Mesothelial cell of epicardium (in vitro differentiated cells): ENCODE results near the gene P2RY14. TPM values are rescaled to one million over a fixed set of nuclear protein-coding genes. Genes with fewer than 3 reads are reported as not detected.

ENCODE experiments used
- DNase-seq, 2 experiments: peaks; one replicate each; pipeline ENCODE4 v3.0.0; 2021; ENCODE audit warnings: low spot score in 2 of 2; ENCODE audit not compliant: unreplicated experiment in 2 of 2
- H3K27ac Mint-ChIP-seq: 2 replicates; pipeline ENCODE4 v1.8.0; 2021; ENCODE audit warnings: mixed read lengths
- H3K27me3 Mint-ChIP-seq: 2 replicates; pipeline ENCODE4 v1.8.0; 2021; ENCODE audit warnings: low read depth, mixed read lengths
- H3K36me3 Mint-ChIP-seq: 2 replicates; pipeline ENCODE4 v1.8.0; 2021; ENCODE audit warnings: mixed read lengths
- H3K4me1 Mint-ChIP-seq: 2 replicates; pipeline ENCODE4 v1.8.0; 2021; ENCODE audit warnings: mixed read lengths
- H3K4me3 Mint-ChIP-seq: 2 replicates; pipeline ENCODE4 v1.8.0; 2021; ENCODE audit warnings: mild to moderate bottlenecking, moderate library complexity, mixed read lengths
- H3K9me3 Mint-ChIP-seq: 2 replicates; pipeline ENCODE4 v1.8.0; 2021; ENCODE audit warnings: mixed read lengths
- total RNA-seq: library from RNA; stranded (reverse); gene quantifications from 3 replicates; pipeline ENCODE4 v1.2.1, GENCODE V29; 2021
- TF ChIP-seq, protein P1 (sequence below): fragments of 200-600 bp; sonication (generic); IDR thresholded peaks from one replicate; pipeline ENCODE4 v1.5.0; 2021; ENCODE audit warnings: antibody characterized with exemption; ENCODE audit not compliant: unreplicated experiment

Gene P2RY14
- total RNA-seq, 1 donor from 2014 or later, result not detected

DNA sequence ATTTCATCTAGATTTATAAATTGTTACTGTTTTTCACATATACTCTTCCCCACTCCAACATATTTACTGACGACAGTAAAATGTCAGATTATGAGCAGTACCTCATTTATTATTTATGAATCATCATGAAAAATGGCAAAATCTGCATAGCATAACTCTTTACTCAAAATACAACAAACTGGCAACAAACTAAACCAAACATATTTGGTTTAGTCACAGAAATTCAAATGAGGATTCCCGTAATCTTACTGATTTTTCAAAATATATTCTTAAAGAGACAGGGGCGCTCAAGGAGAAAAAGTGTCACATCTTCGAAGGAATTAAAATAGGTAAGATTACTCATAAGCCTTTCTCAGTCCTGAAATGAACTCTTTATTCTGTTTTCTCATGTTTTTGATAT lies 41.3 kb upstream of the P2RY14 start:
- TF ChIP-seq, protein P1, sequence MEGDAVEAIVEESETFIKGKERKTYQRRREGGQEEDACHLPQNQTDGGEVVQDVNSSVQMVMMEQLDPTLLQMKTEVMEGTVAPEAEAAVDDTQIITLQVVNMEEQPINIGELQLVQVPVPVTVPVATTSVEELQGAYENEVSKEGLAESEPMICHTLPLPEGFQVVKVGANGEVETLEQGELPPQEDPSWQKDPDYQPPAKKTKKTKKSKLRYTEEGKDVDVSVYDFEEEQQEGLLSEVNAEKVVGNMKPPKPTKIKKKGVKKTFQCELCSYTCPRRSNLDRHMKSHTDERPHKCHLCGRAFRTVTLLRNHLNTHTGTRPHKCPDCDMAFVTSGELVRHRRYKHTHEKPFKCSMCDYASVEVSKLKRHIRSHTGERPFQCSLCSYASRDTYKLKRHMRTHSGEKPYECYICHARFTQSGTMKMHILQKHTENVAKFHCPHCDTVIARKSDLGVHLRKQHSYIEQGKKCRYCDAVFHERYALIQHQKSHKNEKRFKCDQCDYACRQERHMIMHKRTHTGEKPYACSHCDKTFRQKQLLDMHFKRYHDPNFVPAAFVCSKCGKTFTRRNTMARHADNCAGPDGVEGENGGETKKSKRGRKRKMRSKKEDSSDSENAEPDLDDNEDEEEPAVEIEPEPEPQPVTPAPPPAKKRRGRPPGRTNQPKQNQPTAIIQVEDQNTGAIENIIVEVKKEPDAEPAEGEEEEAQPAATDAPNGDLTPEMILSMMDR, result no peak
- no peaks in the 10 kb centered on the region for H3K27me3 Mint-ChIP-seq
- peaks cover 7% of the 10 kb centered on the region for H3K9me3 Mint-ChIP-seq
- H3K36me3 Mint-ChIP-seq, result peaks cover 9% of the 10 kb centered on the region
- H3K4me1 Mint-ChIP-seq, result peaks cover 55% of the 10 kb centered on the region
- DNase-seq, result no peak
- H3K27ac Mint-ChIP-seq, result peak overlapping the region; percentile 40
- no peak overlapping the region for H3K4me3 Mint-ChIP-seq

DNA sequence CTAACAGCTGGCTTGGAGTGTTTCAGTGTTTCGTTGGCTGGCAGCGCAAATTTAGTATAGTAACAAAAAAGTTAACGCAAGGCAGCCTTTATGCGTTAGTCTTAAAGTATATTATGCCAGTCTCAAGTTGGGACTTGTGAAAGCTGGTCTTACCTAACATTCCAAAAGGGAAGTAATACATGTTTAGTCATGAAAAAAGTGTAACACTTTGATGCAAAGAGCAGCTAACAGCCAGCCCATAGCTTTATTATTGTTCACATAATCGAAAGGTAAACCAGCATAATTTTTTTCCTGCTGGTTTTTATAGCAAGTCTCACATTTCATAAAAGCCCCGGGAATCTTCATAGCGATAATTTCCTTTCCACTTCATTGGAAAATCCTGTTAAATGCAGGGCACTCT lies 40.6 kb upstream of the P2RY14 start:
- Mint-ChIP-seq H3K4me1 (peaks cover 55% of the 10 kb centered on the region), H3K27me3 (no peaks in the 10 kb centered on the region), H3K36me3 (peaks cover 9% of the 10 kb centered on the region), H3K9me3 (peaks cover 7% of the 10 kb centered on the region), H3K27ac (peak overlapping the region; percentile 89), H3K4me3 (no peak overlapping the region)
- DNase-seq, result no peak
- TF ChIP-seq, protein P1, result no peak

DNA sequence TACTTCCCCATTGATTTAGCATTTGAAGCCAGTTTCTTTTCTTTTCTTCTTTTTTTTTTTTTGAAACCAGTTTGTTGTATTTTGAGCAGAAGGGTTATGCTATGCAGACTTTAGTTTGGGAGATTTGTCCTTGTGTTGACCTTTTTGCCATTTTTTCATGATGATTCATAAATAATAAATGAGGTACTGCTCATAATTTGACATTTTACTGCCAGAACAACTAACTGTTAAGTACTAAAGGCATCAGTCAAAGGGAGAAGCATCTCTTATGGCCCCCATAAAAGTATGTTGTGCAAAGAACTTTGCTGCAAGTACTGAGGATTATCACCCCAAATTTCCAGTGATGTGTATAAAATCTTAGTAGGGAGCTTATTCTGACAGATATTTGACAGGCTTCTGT lies 40.0 kb upstream of the P2RY14 start:
- Mint-ChIP-seq H3K27ac (peak overlapping the region; percentile 95), H3K27me3 (no peaks in the 10 kb centered on the region), H3K9me3 (peaks cover 7% of the 10 kb centered on the region), H3K4me3 (peak overlapping the region; percentile 4), H3K4me1 (peaks cover 55% of the 10 kb centered on the region), H3K36me3 (peaks cover 9% of the 10 kb centered on the region)
- DNase-seq, result no peak
- TF ChIP-seq, protein P1, result no peak

DNA sequence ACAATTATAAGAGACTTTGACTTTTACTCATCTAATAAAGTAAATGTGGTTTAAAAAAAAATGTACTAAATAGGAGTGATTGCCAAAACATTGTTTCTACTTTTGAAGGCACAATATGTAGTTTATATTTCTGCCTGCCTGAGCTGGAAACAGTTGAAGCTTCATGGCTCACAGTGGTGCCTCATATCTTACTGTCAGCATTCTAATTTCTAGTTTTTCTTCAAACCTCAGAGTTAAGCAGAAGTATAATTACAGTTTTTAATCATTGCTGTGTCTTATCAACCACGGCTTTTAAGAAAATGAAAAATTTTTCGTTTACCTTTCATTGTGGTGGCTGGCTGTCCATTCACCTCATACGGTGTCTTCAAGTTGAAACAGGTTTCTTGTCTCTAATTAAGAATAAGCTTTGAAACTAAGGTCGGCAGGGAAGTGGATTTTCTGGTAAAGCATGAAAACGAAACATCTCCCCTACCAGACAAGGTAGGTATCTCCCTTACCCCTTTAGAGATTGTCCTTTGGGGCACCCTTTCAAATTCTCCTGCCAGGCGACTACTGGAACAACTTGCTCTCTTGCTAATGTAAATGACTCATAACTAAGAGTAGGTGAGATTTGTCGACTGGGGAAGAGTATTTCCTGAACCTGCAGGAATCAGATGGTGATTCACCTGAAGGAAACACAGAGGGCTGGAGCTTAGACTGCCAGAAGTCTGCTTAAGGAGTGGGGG lies 38.1 kb upstream of the P2RY14 start, which contains the start of gene GPR87:
Gene GPR87, minus strand, starts transcription at position 554 of the 725 bp plus-strand sequence. CDS start 16,720 bp downstream, outside the sequence.
- DNase-seq, result no peak
- TF ChIP-seq, protein P1, result no peak
- H3K4me1 Mint-ChIP-seq, result peaks cover 51% of the 10 kb centered on the region

DNA sequence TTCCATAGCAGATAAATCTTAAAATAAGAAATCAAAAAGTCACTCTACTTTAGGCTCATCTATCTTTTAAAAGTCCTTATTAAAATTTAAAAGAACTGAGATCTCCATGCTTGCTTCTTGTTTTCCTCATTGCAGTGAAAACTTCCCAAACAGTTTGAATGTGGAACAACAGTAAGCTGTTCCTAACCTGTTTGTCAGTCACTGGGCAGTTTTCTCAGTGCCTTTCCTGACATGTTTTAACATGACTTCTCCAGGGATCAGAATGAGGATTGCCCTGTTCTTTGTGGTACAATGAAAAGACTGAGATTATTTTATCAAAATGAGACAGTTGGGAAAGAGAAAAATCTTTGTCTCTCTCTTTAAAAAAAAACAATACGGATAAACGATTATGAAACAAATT lies 37.5 kb upstream of the P2RY14 start:
- H3K36me3 Mint-ChIP-seq, result peaks cover 5% of the 10 kb centered on the region
- H3K4me3 Mint-ChIP-seq, result peak overlapping the region; percentile 42
- TF ChIP-seq, protein P1, result no peak
- peaks cover 48% of the 10 kb centered on the region for H3K4me1 Mint-ChIP-seq
- no peaks in the 10 kb centered on the region for H3K27me3 Mint-ChIP-seq
- no peak for DNase-seq
- H3K27ac Mint-ChIP-seq, result peak overlapping the region; percentile 94
- H3K9me3 Mint-ChIP-seq, result peaks cover 7% of the 10 kb centered on the region

More for the DNA sequence above, 38.1 kb upstream of the P2RY14 start, which contains the start of gene GPR87:
- H3K27me3 Mint-ChIP-seq, result no peaks in the 10 kb centered on the region
- peaks cover 7% of the 10 kb centered on the region for H3K9me3 Mint-ChIP-seq
- H3K4me3 Mint-ChIP-seq, result peak within 1 kb of the TSS; percentile 42
- H3K36me3 Mint-ChIP-seq, result peaks cover 5% of the 10 kb centered on the region
- peak within 1 kb of the TSS; percentile 94 for H3K27ac Mint-ChIP-seq
